Calu3 (cell line): ENCODE results near the gene TEAD4. TPM values are rescaled to one million over a fixed set of nuclear protein-coding genes. Genes with fewer than 3 reads are reported as not detected.

Source experiments
- BruUV-seq: library from RNA; stranded (reverse); fragments of 400-500 nt; replicated peaks from 2 replicates; lab custom pipeline; 2021; lab: Mats Ljungman, UMichigan
- CTCF ChIA-PET: fragments of 300-600 bp; sonication (Branson Sonifier 250); formaldehyde crosslinking; loops from one replicate; lab custom pipeline; 2022; ENCODE audit warnings: antibody characterized with exemption; lab: Charles Lee
- DNase-seq: peaks from one replicate; pipeline ENCODE4 v3.0.0; 2022
- H3K27ac Mint-ChIP-seq: one replicate; pipeline ENCODE4 v1.8.0; 2022; ENCODE audit warnings: mixed read lengths; ENCODE audit not compliant: unreplicated experiment
- H3K27me3 Mint-ChIP-seq: one replicate; pipeline ENCODE4 v1.8.0; 2022; ENCODE audit warnings: mixed read lengths; ENCODE audit not compliant: unreplicated experiment
- H3K36me3 Mint-ChIP-seq: one replicate; pipeline ENCODE4 v1.8.0; 2022; ENCODE audit warnings: mild to moderate bottlenecking, moderate library complexity, mixed read lengths; ENCODE audit not compliant: insufficient read depth, unreplicated experiment
- H3K4me1 Mint-ChIP-seq: one replicate; pipeline ENCODE4 v1.8.0; 2022; ENCODE audit warnings: mild to moderate bottlenecking, low read depth, mixed read lengths; ENCODE audit not compliant: unreplicated experiment
- H3K4me3 Mint-ChIP-seq: one replicate; pipeline ENCODE4 v1.8.0; 2022; ENCODE audit warnings: mild to moderate bottlenecking, low read depth, moderate library complexity, mixed read lengths; ENCODE audit not compliant: unreplicated experiment
- H3K9me3 Mint-ChIP-seq: one replicate; pipeline ENCODE4 v1.8.0; 2022; ENCODE audit warnings: low read depth, mixed read lengths; ENCODE audit not compliant: unreplicated experiment
- intact Hi-C: fragments of 100-400 bp; cut with micrococcal nuclease; formaldehyde crosslinking; loops from one replicate; pipeline ENCODE4 v1.10.0; 2022; ENCODE audit not compliant: unreplicated experiment
- total RNA-seq: library from RNA; stranded (reverse); gene quantifications from 2 replicates; pipeline ENCODE4 v1.2.3, GENCODE V29; 2022
- TF ChIP-seq, protein P1 (sequence below): fragments of 200-600 bp; IDR thresholded peaks from one replicate; pipeline ENCODE4 v1.8.0; 2022; ENCODE audit warnings: antibody characterized with exemption; ENCODE audit not compliant: unreplicated experiment

Gene TEAD4
- total RNA-seq, 1 experiment from 2014 or later = 33.0 TPM

- Mint-ChIP-seq H3K9me3 (no peaks in the 10 kb centered on the region), H3K36me3 (peaks cover 16% of the 10 kb centered on the region), H3K4me1 (no peaks in the 10 kb centered on the region), H3K4me3 (no peak overlapping the region), H3K27me3 (no peaks in the 10 kb centered on the region), H3K27ac (no peak overlapping the region)
- DNase-seq = no peak
- CTCF ChIA-PET = interaction anchor here (0.7 kb wide), 1 partner anchor 27 kb away, joined by 3 read pairs; no protein-coding TSS in a partner anchor
- intact Hi-C loops = no loop called here
- no TSS peak for BruUV-seq
- TF ChIP-seq, protein P1, sequence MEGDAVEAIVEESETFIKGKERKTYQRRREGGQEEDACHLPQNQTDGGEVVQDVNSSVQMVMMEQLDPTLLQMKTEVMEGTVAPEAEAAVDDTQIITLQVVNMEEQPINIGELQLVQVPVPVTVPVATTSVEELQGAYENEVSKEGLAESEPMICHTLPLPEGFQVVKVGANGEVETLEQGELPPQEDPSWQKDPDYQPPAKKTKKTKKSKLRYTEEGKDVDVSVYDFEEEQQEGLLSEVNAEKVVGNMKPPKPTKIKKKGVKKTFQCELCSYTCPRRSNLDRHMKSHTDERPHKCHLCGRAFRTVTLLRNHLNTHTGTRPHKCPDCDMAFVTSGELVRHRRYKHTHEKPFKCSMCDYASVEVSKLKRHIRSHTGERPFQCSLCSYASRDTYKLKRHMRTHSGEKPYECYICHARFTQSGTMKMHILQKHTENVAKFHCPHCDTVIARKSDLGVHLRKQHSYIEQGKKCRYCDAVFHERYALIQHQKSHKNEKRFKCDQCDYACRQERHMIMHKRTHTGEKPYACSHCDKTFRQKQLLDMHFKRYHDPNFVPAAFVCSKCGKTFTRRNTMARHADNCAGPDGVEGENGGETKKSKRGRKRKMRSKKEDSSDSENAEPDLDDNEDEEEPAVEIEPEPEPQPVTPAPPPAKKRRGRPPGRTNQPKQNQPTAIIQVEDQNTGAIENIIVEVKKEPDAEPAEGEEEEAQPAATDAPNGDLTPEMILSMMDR = no peak
Observed at GRCh38 chr12:2933586-2933985, 25.6 kb upstream of the TEAD4 start.

DNA sequence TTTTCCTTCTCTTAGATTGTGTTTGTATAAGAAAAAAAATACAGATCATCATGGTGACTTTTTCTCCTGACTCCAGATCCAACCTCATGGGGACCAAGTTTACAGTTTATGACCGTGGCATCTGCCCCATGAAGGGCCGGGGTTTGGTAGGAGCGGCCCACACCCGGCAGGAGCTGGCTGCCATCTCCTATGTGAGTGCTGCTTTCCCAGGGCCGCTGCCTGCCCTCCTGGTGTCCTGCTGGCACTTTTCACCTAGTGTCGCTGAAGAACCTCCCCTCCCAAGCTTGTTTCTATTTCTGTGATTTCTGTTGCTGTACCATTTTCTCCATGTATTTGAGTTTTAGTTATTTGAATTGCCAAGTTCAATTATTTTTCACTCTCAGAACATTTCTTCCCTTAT, 24.8 kb upstream of the TEAD4 start:
- no peak for DNase-seq
- Mint-ChIP-seq H3K4me1 (no peaks in the 10 kb centered on the region), H3K36me3 (peaks cover 21% of the 10 kb centered on the region), H3K27me3 (no peaks in the 10 kb centered on the region), H3K9me3 (no peaks in the 10 kb centered on the region), H3K27ac (no peak overlapping the region), H3K4me3 (no peak overlapping the region)
- CTCF ChIA-PET = no interaction called here
- TF ChIP-seq, protein P1 = no peak
- intact Hi-C loops = no loop called here
- BruUV-seq = no TSS peak

DNA sequence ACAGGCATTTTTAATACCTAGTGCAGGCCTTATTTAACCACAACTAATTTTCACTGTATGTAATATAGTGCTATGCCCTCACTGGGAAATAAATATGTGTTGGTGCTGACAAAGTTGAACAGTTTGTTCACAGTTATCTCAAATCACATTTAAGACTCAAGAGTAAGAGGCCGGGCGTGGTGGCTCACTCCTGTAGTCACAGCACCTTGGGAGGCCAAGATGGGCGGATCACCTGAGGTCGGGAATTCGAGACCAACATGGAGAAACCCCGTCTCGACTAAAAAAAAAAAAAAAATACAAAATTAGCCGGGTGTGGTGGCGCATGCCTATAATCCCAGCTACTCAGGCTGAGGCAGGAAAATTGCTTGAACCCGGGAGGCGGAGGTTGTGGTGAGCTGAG, 22.9 kb upstream of the TEAD4 start:
- BruUV-seq = no TSS peak
- TF ChIP-seq, protein P1 = no peak
- no peak for DNase-seq
- Mint-ChIP-seq H3K36me3 (peaks cover 16% of the 10 kb centered on the region), H3K27ac (no peak overlapping the region), H3K4me1 (no peaks in the 10 kb centered on the region), H3K4me3 (no peak overlapping the region), H3K9me3 (no peaks in the 10 kb centered on the region), H3K27me3 (no peaks in the 10 kb centered on the region)
- intact Hi-C loops = no loop called here
- CTCF ChIA-PET = no interaction called here

- no peak for DNase-seq
- Mint-ChIP-seq H3K9me3 (no peaks in the 10 kb centered on the region), H3K36me3 (peaks cover 15% of the 10 kb centered on the region), H3K4me3 (no peak overlapping the region), H3K27me3 (no peaks in the 10 kb centered on the region), H3K4me1 (no peaks in the 10 kb centered on the region), H3K27ac (no peak overlapping the region)
- no TSS peak for BruUV-seq
- intact Hi-C loops = no loop called here
- CTCF ChIA-PET = no interaction called here
- TF ChIP-seq, protein P1 = no peak
Observed at GRCh38 chr12:2937500-2937899, 21.7 kb upstream of the TEAD4 start.
